Measurements from ENCODE around the gene IGFBP6. TPM values are rescaled to one million over a fixed set of nuclear protein-coding genes. Genes with fewer than 3 reads are reported as not detected.

Gene IGFBP6
- total RNA-seq, 4 donors from 2014 or later, result 67.3 to 143 (median 77.4) TPM

GRCh38 chr12:53096089-53096741 lies 1.3 kb upstream of the IGFBP6 start:
- Histone ChIP-seq H3K9me3 (no peaks in the 10 kb centered on the region), H3K27me3 (no peaks in the 10 kb centered on the region), H3K4me3 (peak overlapping the region in 3 of 4 donors; percentile 60 to 77 (median 71)), H3K4me1 (peaks cover 12 to 21% of the 10 kb centered on the region in 2 donors), H3K36me3 (no peaks in the 10 kb centered on the region), H3K27ac (peak overlapping the region; percentile 69 to 81 (median 79))
- intact Hi-C loops (cut with DNase I; ENCODE audit: low total_unique reads), result loop anchor here (5.0 kb wide), 1 partner anchor 209 kb away; no protein-coding TSS in a partner anchor
- TF ChIP-seq CTCF (IDR thresholded peaks at IDR 0.05 in 4 of 5, conservative IDR thresholded peaks at IDR 0.05 in 1 of 5) (no peak), POLR2A (IDR thresholded peaks at IDR 0.05) (no peak)
- in situ Hi-C loops (cut with MboI; ENCODE audit: low sequenced_read_pairs in 4 of 4), result no loop called here
- DNase-seq, result peak; percentile 71 to 85
- ATAC-seq, result peak; percentile 28 to 52

- DNase-seq, result no peak
- H3K4me3 ChIP-seq, result peak overlapping the region; percentile 60 to 77 (median 66)
- TF ChIP-seq CTCF (IDR thresholded peaks at IDR 0.05 in 4 of 5, conservative IDR thresholded peaks at IDR 0.05 in 1 of 5), result no peak
- TF ChIP-seq POLR2A (IDR thresholded peaks at IDR 0.05), result no peak
- intact Hi-C loops (cut with DNase I; ENCODE audit: low total_unique reads) (loop anchor here (5.0 kb wide), 1 partner anchor 209 kb away; no protein-coding TSS in a partner anchor), in situ Hi-C loops (cut with MboI; ENCODE audit: low sequenced_read_pairs in 4 of 4) (no loop called here)
- no peak for ATAC-seq
- no peaks in the 10 kb centered on the region for H3K36me3 ChIP-seq
- peak overlapping the region; percentile 69 to 81 (median 79) for H3K27ac ChIP-seq
- H3K4me1 ChIP-seq, result peaks cover 12 to 21% of the 10 kb centered on the region in 2 donors
- H3K9me3 ChIP-seq, result no peaks in the 10 kb centered on the region
- H3K27me3 ChIP-seq, result no peaks in the 10 kb centered on the region
These were observed 708 bp upstream of the IGFBP6 start for GRCh38 chr12:53096759-53097158.

- ATAC-seq (peak; percentile 1 to 19), DNase-seq (no peak)
- peaks cover 12 to 21% of the 10 kb centered on the region in 2 donors for H3K4me1 ChIP-seq
- peak overlapping the region; percentile 60 to 77 (median 66) for H3K4me3 ChIP-seq
- H3K27ac ChIP-seq, result peak overlapping the region; percentile 69 to 81 (median 79)
- TF ChIP-seq POLR2A (IDR thresholded peaks at IDR 0.05) (no peak), CTCF (IDR thresholded peaks at IDR 0.05 in 4 of 5, conservative IDR thresholded peaks at IDR 0.05 in 1 of 5) (no peak)
- H3K36me3 ChIP-seq, result no peaks in the 10 kb centered on the region
- no peaks in the 10 kb centered on the region for H3K9me3 ChIP-seq
- H3K27me3 ChIP-seq, result no peaks in the 10 kb centered on the region
- in situ Hi-C loops (cut with MboI; ENCODE audit: low sequenced_read_pairs in 4 of 4) (no loop called here), intact Hi-C loops (cut with DNase I; ENCODE audit: low total_unique reads) (loop anchor here (5.0 kb wide), 1 partner anchor 210 kb away; no protein-coding TSS in a partner anchor)
These were observed 282 bp upstream of the IGFBP6 start for GRCh38 chr12:53097207-53097563.

GRCh38 chr12:53098354-53098981 lies 1.0 kb downstream of the IGFBP6 start:
- TF ChIP-seq CTCF (IDR thresholded peaks at IDR 0.05 in 4 of 5, conservative IDR thresholded peaks at IDR 0.05 in 1 of 5) (no peak), POLR2A (IDR thresholded peaks at IDR 0.05) (no peak)

More at GRCh38 chr12:53098354-53098981, 1.0 kb downstream of the IGFBP6 start:
- in situ Hi-C loops (cut with MboI; ENCODE audit: low sequenced_read_pairs in 4 of 4), result no loop called here
- intact Hi-C loops (cut with DNase I; ENCODE audit: low total_unique reads), result loop anchor here (2.0 to 5.0 kb wide), 2 partner anchors 20 to 211 kb away; partner anchors contain the start of gene SPRYD3
- no peaks in the 10 kb centered on the region for H3K27me3 ChIP-seq
- H3K4me1 ChIP-seq, result peaks cover 12 to 21% of the 10 kb centered on the region in 2 donors
- ATAC-seq, result peak; percentile 25 to 29
- H3K4me3 ChIP-seq, result peak overlapping the region; percentile 60 to 77 (median 66)
- DNase-seq, result peak in 1 of 2 donors; percentile 40
- no peaks in the 10 kb centered on the region for H3K36me3 ChIP-seq
- H3K9me3 ChIP-seq, result no peaks in the 10 kb centered on the region
- H3K27ac ChIP-seq, result peak overlapping the region; percentile 69 to 81 (median 79)

Data from gastrocnemius medialis (tissue), 4 donors.